ENCODE data around the gene CSNK1G2. TPM values are rescaled to one million over a fixed set of nuclear protein-coding genes. Genes with fewer than 3 reads are reported as not detected.

The CSNK1G2 gene
- total RNA-seq, 1 donor from 2014 or later, result 77.6 TPM

GRCh38 chr19:1989513-1990229, 48.7 kb downstream of the CSNK1G2 start:
- Histone ChIP-seq H3K9me3 (no peaks in the 10 kb centered on the region), H3K27me3 (no peaks in the 10 kb centered on the region), H3K4me1 (no peaks in the 10 kb centered on the region), H3K4me3 (no peak overlapping the region), H3K36me3 (peaks cover 0 to 61% of the 10 kb centered on the region in 2 donors), H3K27ac (no peak overlapping the region)
- TF ChIP-seq POLR2AphosphoS5 (IDR thresholded peaks at IDR 0.05; ENCODE audit: insufficient read depth in 1 of 2, low read depth in 1 of 2) (no peak), POLR2A (IDR thresholded peaks at IDR 0.05) (no peak)
- TF ChIP-seq, protein P1, sequence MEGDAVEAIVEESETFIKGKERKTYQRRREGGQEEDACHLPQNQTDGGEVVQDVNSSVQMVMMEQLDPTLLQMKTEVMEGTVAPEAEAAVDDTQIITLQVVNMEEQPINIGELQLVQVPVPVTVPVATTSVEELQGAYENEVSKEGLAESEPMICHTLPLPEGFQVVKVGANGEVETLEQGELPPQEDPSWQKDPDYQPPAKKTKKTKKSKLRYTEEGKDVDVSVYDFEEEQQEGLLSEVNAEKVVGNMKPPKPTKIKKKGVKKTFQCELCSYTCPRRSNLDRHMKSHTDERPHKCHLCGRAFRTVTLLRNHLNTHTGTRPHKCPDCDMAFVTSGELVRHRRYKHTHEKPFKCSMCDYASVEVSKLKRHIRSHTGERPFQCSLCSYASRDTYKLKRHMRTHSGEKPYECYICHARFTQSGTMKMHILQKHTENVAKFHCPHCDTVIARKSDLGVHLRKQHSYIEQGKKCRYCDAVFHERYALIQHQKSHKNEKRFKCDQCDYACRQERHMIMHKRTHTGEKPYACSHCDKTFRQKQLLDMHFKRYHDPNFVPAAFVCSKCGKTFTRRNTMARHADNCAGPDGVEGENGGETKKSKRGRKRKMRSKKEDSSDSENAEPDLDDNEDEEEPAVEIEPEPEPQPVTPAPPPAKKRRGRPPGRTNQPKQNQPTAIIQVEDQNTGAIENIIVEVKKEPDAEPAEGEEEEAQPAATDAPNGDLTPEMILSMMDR (IDR thresholded peaks at IDR 0.05), result no peak
- intact Hi-C loops (cut with DNase I), result no loop called here
- no peak for DNase-seq (ENCODE audit: extremely low spot score in 2 of 2)

DNA sequence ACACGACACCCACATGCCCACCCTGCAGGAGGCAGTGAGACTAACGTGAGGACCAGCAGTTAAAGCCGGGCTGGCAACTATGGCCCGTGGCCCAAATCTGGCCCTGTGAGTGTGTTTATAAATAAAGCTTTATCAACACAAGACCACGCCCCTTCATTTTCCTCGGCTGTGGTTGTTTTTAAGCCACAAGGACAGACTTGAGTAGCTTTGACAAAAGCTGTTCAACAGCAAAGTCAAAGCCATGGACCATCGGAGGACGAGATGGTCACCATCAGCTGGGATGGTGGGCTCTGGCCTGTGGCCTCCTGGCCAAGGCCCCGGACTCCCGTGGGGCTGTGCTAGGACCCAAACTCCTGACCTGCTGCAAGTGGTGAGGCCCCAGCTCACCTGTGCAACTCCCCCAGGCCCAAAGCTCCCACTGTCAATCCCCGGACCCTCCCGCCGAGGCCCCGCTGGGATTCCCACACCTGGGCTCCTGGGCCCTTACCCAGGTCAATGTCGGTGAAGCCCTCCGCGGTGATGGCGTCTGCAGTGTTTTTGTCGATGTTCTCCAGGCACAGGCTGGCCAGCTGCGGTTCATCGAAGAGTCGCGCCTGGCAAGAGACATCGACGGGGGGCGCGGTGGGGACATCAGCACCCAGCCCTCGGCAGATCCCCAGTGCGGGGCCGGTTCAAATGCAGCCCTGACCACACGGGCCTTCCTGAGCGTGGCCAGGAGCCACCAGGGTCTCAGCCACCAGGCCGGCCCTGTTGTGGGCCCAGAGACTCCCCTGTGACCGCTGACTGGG, 49.5 kb downstream of the CSNK1G2 start:
- no peak for TF ChIP-seq POLR2A (IDR thresholded peaks at IDR 0.05)
- TF ChIP-seq POLR2AphosphoS5 (IDR thresholded peaks at IDR 0.05; ENCODE audit: insufficient read depth in 1 of 2, low read depth in 1 of 2), result no peak
- TF ChIP-seq, protein P1 (IDR thresholded peaks at IDR 0.05), result no peak
- Histone ChIP-seq H3K27ac (no peak overlapping the region), H3K27me3 (no peaks in the 10 kb centered on the region), H3K36me3 (peaks cover 0 to 55% of the 10 kb centered on the region in 2 donors), H3K9me3 (no peaks in the 10 kb centered on the region), H3K4me3 (no peak overlapping the region), H3K4me1 (no peaks in the 10 kb centered on the region)
- intact Hi-C loops (cut with DNase I), result no loop called here
- no peak for DNase-seq (ENCODE audit: extremely low spot score in 2 of 2)

DNA sequence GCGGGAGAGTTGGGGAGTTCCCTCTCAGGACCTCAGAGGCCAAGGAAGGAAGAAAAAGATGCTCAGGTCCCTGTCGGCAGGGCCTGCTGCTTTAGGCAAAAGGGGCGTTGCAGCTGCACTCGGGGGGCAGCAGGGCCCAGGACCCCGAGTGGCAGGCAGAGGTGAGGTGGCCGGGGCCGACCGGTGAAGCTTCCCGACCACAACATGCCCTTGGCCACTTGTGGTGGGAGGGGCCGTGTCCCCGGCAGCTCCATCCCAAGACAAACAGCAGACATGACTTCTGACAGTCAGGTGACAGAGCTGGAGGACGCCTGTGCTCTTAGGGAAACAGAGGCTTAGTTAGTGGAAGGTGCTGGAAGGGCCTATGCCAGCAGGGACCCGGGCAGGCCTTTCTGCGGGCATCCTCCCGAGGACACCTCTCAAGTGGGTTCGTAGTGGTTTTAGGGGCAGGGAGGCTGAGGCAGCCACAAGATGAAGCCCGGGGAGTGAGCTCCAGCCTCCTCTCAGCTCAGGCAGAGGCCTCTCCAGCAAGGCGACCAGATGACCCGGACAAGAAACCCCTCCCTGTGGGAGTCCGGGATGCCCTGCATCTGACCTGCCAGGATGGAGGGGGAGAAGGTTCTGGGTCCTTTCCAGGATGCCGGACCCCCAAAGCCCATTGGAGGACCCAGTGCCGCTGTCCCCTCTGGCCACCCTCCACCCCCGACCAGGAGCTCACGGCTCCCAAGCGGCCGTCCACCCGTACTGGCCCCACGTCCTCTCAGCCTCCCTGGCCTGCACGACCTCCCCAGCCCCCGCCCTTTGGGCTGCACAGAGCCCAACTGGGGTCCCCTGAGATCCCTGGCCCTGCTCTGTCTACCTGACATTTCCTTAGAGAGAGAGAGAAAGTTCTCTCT, 50.3 kb downstream of the CSNK1G2 start:
- TF ChIP-seq POLR2A (IDR thresholded peaks at IDR 0.05) (no peak), POLR2AphosphoS5 (IDR thresholded peaks at IDR 0.05; ENCODE audit: insufficient read depth in 1 of 2, low read depth in 1 of 2) (no peak)
- TF ChIP-seq, protein P1 (IDR thresholded peaks at IDR 0.05), result no peak
- peaks cover 0 to 53% of the 10 kb centered on the region in 2 donors for H3K36me3 ChIP-seq
- DNase-seq (ENCODE audit: extremely low spot score in 2 of 2), result no peak

DNA sequence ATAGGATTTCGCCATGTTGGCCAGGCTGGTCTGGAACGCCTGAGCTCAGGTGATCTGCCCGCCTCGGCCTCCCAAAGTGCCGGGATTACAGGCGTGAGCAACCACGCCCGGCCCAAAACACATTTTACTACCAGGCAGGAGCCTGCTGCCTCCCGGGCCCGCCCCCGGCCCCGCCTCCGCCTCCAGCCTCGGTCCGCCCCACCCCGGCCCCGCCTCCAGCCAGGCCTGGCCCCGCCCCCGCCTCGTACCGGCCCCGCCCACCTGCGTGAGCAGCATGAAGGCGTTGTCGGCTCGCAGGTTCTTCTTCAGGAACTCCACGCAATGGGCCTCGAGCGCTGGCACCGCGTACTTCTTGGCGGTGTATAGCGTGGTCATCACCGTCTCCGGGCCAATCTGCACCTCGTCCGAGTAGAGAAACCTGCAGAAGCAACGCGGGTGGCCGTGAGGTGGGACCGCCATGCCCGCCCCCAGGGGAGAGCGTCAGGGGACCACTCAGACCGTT, 51.8 kb downstream of the CSNK1G2 start:
- Histone ChIP-seq H3K4me1 (no peaks in the 10 kb centered on the region), H3K27ac (no peak overlapping the region), H3K4me3 (no peak overlapping the region), H3K36me3 (peaks cover 0 to 55% of the 10 kb centered on the region in 2 donors), H3K27me3 (no peaks in the 10 kb centered on the region), H3K9me3 (no peaks in the 10 kb centered on the region)
- TF ChIP-seq, protein P1 (IDR thresholded peaks at IDR 0.05), result no peak
- no peak for TF ChIP-seq POLR2AphosphoS5 (IDR thresholded peaks at IDR 0.05; ENCODE audit: insufficient read depth in 1 of 2, low read depth in 1 of 2)
- TF ChIP-seq POLR2A (IDR thresholded peaks at IDR 0.05), result no peak
- intact Hi-C loops (cut with DNase I), result no loop called here
- no peak for DNase-seq (ENCODE audit: extremely low spot score in 2 of 2)

More for the DNA sequence above, 50.3 kb downstream of the CSNK1G2 start:
- no peaks in the 10 kb centered on the region for H3K4me1 ChIP-seq
- H3K4me3 ChIP-seq, result no peak overlapping the region
- no peaks in the 10 kb centered on the region for H3K9me3 ChIP-seq
- intact Hi-C loops (cut with DNase I), result no loop called here
- H3K27ac ChIP-seq, result no peak overlapping the region
- no peaks in the 10 kb centered on the region for H3K27me3 ChIP-seq

All from vagina (tissue), 2 donors.